GM23338 (cell line): Measurements from ENCODE around the gene EIF5A. TPM values are rescaled to one million over a fixed set of nuclear protein-coding genes. Genes with fewer than 3 reads are reported as not detected.
A peak's percentile ranks its signal among the peaks of the same experiment; 100 is the strongest.

Experiments used
- ATAC-seq: fragments of 200-7000 bp; cut with Tn5 transposase; 3 replicates; pipeline ENCODE4 v1.9.1; 2020
- DNase-seq: peaks from one replicate; pipeline ENCODE4 v3.0.0-alpha.2; 2015; ENCODE audit warnings: low spot score
- H2AFZ ChIP-seq: fragments of 200-600 bp; sonication (generic); 2 replicates; pipeline ENCODE4 v1.8.0; 2016; ENCODE audit warnings: antibody characterized with exemption, mild to moderate bottlenecking, moderate library complexity
- H3F3A ChIP-seq: fragments of 200-600 bp; sonication (generic); replicated peaks from 2 replicates; pipeline ENCODE4 v1.8.0; 2017; ENCODE audit warnings: antibody characterized with exemption, mixed run types, low read depth
- H3K27ac ChIP-seq: fragments of 200-600 bp; sonication (generic); 2 replicates; pipeline ENCODE4 v1.6.1; 2016; ENCODE audit warnings: low read depth
- H3K27me3 ChIP-seq: fragments of 200-600 bp; sonication (generic); 2 replicates; pipeline ENCODE4 v1.8.0; 2016; ENCODE audit warnings: mild to moderate bottlenecking, mixed run types, moderate library complexity; ENCODE audit not compliant: insufficient read depth
- H3K36me3 ChIP-seq: fragments of 200-600 bp; sonication (generic); 2 replicates; pipeline ENCODE4 v1.8.0; 2016; ENCODE audit warnings: mild to moderate bottlenecking; ENCODE audit not compliant: insufficient read depth
- H3K4me1 ChIP-seq: fragments of 200-600 bp; sonication (generic); 2 replicates; pipeline ENCODE4 v1.8.0; 2016; ENCODE audit warnings: mild to moderate bottlenecking, moderate library complexity; ENCODE audit not compliant: insufficient read depth
- H3K4me2 ChIP-seq: fragments of 200-600 bp; sonication (generic); 2 replicates; pipeline ENCODE4 v1.7.1; 2017; ENCODE audit warnings: mixed run types
- H3K4me3 ChIP-seq: fragments of 200-600 bp; sonication (generic); 2 replicates; pipeline ENCODE4 v1.6.1; 2016; ENCODE audit warnings: mixed run types
- H3K79me2 ChIP-seq: fragments of 200-600 bp; sonication (generic); replicated peaks from 2 replicates; pipeline ENCODE4 v1.8.0; 2017; ENCODE audit warnings: mild to moderate bottlenecking; ENCODE audit not compliant: insufficient read depth
- H3K9me2 ChIP-seq: fragments of 200-600 bp; sonication (generic); 2 replicates; pipeline ENCODE4 v1.8.0; 2017; ENCODE audit not compliant: insufficient read depth
- H4K20me1 ChIP-seq: fragments of 200-600 bp; sonication (generic); replicated peaks from 2 replicates; pipeline ENCODE4 v1.8.0; 2017; ENCODE audit warnings: mild to moderate bottlenecking; ENCODE audit not compliant: insufficient read depth
- H3K27ac Mint-ChIP-seq: 2 replicates; pipeline ENCODE4 v1.8.0; 2020; ENCODE audit warnings: inconsistent platforms, mild to moderate bottlenecking, moderate library complexity, mixed read lengths
- H3K27me3 Mint-ChIP-seq: 3 replicates; pipeline ENCODE4 v1.8.0; 2022; ENCODE audit warnings: low read depth, mild to moderate bottlenecking, moderate library complexity, mixed read lengths, inconsistent platforms; ENCODE audit not compliant: insufficient read depth, poor library complexity
- H3K36me3 Mint-ChIP-seq: 3 replicates; pipeline ENCODE4 v1.8.0; 2021; ENCODE audit warnings: low read depth, mild to moderate bottlenecking, inconsistent platforms, moderate library complexity, mixed read lengths
- H3K4me1 Mint-ChIP-seq: 3 replicates; pipeline ENCODE4 v1.8.0; 2020; ENCODE audit warnings: mild to moderate bottlenecking, inconsistent platforms, mixed read lengths
- H3K4me3 Mint-ChIP-seq: 3 replicates; pipeline ENCODE4 v1.8.0; 2021; ENCODE audit warnings: moderate library complexity, mild to moderate bottlenecking, inconsistent platforms, mixed read lengths
- H3K9me3 Mint-ChIP-seq: 3 replicates; pipeline ENCODE4 v1.8.0; 2020; ENCODE audit warnings: moderate library complexity, mild to moderate bottlenecking, inconsistent platforms, mixed read lengths
- CREB1 ChIP-seq: fragments of 250-450 bp; sonication (Bioruptor Pico); IDR thresholded peaks from 2 replicates; pipeline ENCODE4 v1.5.0; 2020; ENCODE audit warnings: low read depth, mild to moderate bottlenecking, moderate library complexity
- ETS1 ChIP-seq: IDR thresholded peaks from 2 replicates; pipeline ENCODE4 v1.6.1; 2016; ENCODE audit warnings: antibody characterized with exemption
- EZH2 ChIP-seq: fragments of 200-600 bp; sonication (generic); IDR thresholded peaks from one replicate; pipeline ENCODE4 v1.8.0; 2017; ENCODE audit warnings: antibody characterized with exemption, mild to moderate bottlenecking, low read depth; ENCODE audit not compliant: unreplicated experiment
- JUNB ChIP-seq: IDR thresholded peaks from one replicate; pipeline ENCODE4 v1.6.1; 2016; ENCODE audit warnings: antibody characterized with exemption; ENCODE audit not compliant: unreplicated experiment
- ZNF331 ChIP-seq: fragments of 250-450 bp; sonication (Bioruptor Pico); IDR thresholded peaks from 2 replicates; pipeline ENCODE4 v1.5.0; 2020; ENCODE audit warnings: low read depth, mild to moderate bottlenecking, moderate library complexity
- ZNF462 ChIP-seq: fragments of 250-450 bp; sonication (Bioruptor Pico); IDR thresholded peaks from 2 replicates; pipeline ENCODE4 v1.5.0; 2020; ENCODE audit warnings: mild to moderate bottlenecking, moderate library complexity
- polyA plus RNA-seq: library from polyadenylated mRNA; unstranded; fragments of >200 nt; fragmentation: Nextera tagmentation; extraction: Ambion mirVana; gene quantifications from 2 replicates; pipeline ENCODE4 v1.2.1, GENCODE V29; 2016
- total RNA-seq: library from RNA; depleted of rRNA; stranded (reverse); fragments of >200 nt; shearing (Covaris generic); gene quantifications from 2 replicates; pipeline ENCODE4 v1.2.3, GENCODE V29; 2014
- TF ChIP-seq, protein P1 (sequence below), 2 experiments: fragments of 200-600 bp in 1 of 2; sonication (generic) in 1 of 2; conservative IDR thresholded peaks; 2 replicates each; pipeline versions ENCODE4 v1.5.1 to v1.6.1; 2016 to 2017; ENCODE audit warnings: antibody characterized with exemption in 2 of 2, low read depth in 2 of 2, mild to moderate bottlenecking in 2 of 2, moderate library complexity in 1 of 2

Gene EIF5A
- total and polyA plus RNA-seq, 2 experiments from 2014 or later = 833 to 1,562 TPM

- Mint-ChIP-seq H3K9me3 (no peaks in the 10 kb centered on the region; the same call in 2 of the 3 replicates), H3K4me1 (peaks cover 28% of the 10 kb centered on the region), H3K4me3 (peak overlapping the region; percentile 91), H3K36me3 (peaks cover 51% of the 10 kb centered on the region), H3K27me3 (peaks cover 33% of the 10 kb centered on the region), H3K27ac (peak overlapping the region; percentile 84; the same call in 1 of the 2 replicates)
- H3K36me3 ChIP-seq = peaks cover 16% of the 10 kb centered on the region
- H3K27me3 ChIP-seq = no peaks in the 10 kb centered on the region
- peak overlapping the region; percentile 97; the same call in 1 of the 2 replicates for H3K27ac ChIP-seq
- no peaks in the 10 kb centered on the region for H3K9me2 ChIP-seq
- DNase-seq = no peak
- no peak overlapping the region for H2AFZ ChIP-seq
- H3K4me2 ChIP-seq = peak overlapping the region; percentile 100
- peaks cover 21% of the 10 kb centered on the region for H3F3A ChIP-seq
- H4K20me1 ChIP-seq = peaks cover 17% of the 10 kb centered on the region; the same call in 1 of the 2 replicates
- H3K79me2 ChIP-seq = peaks cover 27% of the 10 kb centered on the region
- peaks cover 9% of the 10 kb centered on the region for H3K4me1 ChIP-seq
- ATAC-seq = no peak
- no peak for TF ChIP-seq CREB1
- TF ChIP-seq EZH2 = no peak
- TF ChIP-seq, protein P1, sequence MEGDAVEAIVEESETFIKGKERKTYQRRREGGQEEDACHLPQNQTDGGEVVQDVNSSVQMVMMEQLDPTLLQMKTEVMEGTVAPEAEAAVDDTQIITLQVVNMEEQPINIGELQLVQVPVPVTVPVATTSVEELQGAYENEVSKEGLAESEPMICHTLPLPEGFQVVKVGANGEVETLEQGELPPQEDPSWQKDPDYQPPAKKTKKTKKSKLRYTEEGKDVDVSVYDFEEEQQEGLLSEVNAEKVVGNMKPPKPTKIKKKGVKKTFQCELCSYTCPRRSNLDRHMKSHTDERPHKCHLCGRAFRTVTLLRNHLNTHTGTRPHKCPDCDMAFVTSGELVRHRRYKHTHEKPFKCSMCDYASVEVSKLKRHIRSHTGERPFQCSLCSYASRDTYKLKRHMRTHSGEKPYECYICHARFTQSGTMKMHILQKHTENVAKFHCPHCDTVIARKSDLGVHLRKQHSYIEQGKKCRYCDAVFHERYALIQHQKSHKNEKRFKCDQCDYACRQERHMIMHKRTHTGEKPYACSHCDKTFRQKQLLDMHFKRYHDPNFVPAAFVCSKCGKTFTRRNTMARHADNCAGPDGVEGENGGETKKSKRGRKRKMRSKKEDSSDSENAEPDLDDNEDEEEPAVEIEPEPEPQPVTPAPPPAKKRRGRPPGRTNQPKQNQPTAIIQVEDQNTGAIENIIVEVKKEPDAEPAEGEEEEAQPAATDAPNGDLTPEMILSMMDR (conservative IDR thresholded peaks at IDR 0.05; ENCODE audit: low read depth in 2 of 2) = no peak
- no peak for TF ChIP-seq ZNF462 (CRISPR knock-in tag)
- TF ChIP-seq JUNB = no peak
- TF ChIP-seq ETS1 = no peak
- no peak for TF ChIP-seq ZNF331 (CRISPR knock-in tag)
- peak overlapping the region; percentile 99 for H3K4me3 ChIP-seq
Measured at GRCh38 chr17:7260151-7260550, 47.3 kb upstream of the EIF5A start.
